NCI-H1436 (cell line): Measurements from ENCODE around the gene ATP2B2.

Experiments
- DNase-seq: peaks from one replicate; lab custom pipeline; 2025; lab: John Stamatoyannopoulos, UW

The ATP2B2 gene

DNA sequence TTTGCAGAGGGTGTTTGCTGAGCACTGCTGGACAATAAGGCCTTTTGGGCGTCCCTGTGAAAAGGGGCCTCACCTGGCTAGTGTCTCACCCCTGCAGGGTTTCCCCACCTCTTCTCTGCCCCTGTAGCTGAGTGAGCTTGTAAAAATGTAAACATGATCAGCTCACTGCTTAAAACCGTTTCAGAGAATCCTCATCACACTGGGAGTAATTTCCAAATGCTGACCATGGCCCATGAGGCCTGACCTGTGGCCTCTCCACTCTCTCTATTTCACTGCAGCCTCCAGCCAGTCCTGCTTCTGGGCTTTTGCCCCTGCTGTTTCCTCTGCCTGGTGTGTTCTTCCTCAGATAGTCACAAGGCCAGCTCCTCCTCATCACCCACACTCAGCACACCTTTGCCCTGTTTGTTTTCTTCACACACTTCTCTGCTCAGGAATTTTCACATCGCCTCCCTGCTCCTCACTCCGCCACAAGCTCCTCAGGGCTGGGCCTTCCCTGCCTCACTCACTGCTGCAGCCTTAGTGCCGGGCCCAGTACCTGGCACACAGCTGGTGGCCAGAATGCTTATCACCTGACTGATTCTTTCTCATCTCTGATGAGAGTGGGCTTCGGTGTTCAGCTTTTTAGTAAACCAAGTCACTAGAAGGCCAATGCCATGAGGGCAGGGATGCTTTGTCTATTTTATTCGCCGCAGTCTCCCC, 105.2 kb downstream of the ATP2B2 start:
- DNase-seq: no peak

DNA sequence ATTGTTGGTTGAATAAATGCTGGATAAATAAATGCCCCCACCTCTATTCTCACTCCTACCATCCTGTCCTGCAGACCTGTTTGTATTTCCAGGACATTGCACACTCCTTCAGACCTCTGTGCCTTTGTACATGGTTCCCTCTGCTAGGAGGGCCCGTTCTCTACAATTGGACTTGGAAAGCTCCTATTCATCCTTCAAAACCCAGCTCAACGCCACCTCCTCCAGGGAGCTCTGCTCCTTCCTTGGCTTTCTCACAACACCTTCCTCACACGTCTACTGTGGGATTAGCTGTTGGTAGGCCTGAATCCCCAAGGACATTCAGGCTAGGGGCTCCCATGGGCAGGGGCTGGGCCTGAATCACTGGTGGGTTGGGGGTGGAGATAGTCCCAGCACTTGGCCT, 105.8 kb downstream of the ATP2B2 start:
- no peak for DNase-seq

DNA sequence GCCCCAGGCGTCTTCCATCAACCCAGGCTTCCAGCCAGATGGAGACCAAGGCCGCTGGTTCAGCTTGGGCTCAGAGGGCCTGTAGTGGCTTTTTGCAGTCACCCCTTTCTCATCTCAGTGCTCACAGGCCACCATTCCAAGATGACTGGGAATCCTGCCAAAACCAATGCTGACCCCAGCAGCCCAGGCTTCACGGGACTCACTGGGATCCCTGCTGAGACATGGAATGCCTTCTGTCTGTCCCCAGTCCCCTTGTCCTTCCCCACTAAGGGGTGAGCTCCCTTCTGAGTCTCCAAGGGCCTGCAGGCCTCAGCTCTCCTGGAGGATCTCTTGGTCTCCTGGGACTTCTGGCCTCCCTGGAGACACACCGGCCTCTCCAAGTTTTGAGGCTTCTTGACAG, 107.0 kb downstream of the ATP2B2 start:
- DNase-seq: no peak

DNA sequence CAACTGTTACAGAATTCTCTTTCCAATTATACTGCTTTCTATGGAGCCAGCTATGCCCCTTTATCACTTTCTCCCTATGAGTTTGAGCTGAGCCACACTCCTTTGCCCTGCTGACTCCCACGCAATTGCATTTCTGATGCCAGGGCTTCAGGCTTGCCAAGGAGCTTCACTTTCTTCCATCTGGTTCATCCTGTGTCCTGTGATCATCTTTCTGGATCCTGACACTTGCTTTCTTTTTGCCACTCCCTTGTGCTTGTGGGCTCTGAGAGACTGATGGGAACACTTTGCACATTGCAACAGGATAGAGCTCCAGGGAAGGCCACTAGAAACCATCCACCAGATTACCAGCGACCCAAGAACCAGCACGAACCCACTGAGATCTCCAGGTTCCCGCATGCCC, 107.5 kb downstream of the ATP2B2 start:
- no peak for DNase-seq

DNA sequence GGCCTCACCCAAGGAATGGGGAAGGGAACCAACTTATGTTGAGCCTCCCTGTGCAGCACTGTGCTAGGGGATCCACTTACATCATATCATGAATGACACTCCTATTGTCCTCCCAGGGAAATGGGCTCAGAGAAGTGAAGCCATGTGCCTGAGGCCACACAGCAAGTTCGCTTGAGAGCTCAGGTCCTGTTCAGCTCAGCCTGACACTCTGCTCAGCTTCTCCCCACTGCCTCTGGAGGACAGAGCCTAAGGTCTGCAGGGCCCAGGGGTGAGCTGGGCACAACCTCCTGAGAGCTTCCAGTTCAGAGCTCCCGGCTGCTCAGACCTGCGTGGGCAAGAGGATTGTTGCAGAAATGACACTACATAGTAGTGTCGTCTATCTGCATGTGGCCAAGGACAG, 108.5 kb downstream of the ATP2B2 start:
- DNase-seq: no peak

DNA sequence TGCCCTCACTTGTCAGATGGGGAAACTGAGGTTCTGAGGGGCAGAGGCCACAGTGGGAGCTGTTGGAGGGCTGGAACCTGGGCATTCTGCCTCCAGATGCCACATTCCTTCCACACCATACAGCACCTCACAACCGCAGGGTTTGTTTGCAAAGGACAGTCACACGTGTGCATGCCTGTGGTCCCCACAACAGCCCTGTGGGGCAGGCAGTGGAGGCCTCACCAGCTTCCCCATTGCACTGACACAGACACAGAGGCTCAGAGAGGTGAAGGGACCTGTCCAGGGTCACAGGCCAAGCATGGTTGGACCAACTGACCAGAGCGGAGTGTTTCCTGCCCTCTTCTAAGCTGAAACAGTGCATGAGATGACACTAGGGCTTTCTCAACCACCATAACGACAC, 109.3 kb downstream of the ATP2B2 start:
- no peak for DNase-seq

DNA sequence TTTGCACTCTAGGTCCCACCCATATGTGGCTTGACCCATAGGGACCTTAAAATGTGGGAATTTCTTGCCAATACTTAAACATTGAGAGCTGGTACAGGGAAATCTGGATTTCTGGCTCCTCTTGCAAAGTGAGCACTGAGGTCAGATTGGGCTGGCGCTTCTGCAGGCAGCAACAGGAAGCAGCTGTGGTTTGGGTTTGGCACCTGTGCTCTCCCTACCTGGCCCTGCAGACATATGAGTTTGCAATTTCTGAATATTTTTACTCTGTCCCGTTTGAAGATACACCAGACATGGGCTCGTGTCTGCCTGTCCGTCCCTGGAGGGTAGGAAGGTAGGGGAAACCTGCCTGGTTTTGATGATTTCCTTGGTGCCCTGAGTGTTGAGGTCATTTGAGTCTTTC, 109.7 kb downstream of the ATP2B2 start:
- DNase-seq: no peak

DNA sequence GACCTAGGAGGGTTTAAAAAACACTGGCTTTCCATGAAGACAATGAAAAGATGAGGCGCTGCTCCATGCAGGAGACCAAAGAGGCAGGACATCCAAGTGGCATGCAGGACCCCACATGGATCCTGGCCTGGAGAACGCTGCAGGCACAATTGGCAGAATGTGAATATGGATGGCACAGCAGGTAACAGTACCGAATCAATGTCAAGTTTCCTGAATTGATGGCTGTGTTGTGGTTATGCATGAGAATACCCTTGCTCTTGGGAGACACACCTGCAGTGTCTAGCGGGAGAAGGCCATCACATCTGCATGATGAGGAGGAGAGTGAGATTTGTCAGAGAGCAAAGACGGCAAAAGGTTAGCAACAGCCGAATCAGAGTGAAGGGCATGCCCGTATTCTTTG, 110.2 kb downstream of the ATP2B2 start:
- no peak for DNase-seq

DNA sequence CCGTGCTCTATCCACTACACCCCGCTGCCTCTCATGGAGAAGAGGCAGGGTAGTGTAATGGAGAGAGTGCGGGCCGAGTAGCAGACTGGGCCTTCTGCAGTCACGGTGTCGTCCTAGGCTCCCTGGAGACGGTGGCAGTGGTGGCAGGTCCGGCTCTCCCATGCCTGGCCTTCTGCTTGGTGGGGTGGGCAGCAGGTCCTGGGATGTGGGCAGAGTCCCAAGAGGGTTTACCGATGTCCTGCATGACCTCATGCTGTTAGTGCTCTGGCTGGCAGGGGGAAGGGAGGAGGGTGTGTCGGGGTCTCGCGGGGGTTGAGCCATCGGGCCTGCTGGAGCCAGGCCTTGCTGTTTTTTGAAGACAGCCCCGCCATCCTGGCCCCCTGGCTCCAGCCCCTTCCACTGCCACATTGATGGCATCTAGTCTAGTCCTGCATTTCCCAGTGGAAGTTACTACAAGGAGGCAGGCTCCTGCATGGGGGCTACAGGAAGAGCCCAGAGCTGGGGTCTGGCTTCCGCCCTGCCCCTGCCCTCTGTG, 110.8 kb downstream of the ATP2B2 start:
- DNase-seq: no peak

DNA sequence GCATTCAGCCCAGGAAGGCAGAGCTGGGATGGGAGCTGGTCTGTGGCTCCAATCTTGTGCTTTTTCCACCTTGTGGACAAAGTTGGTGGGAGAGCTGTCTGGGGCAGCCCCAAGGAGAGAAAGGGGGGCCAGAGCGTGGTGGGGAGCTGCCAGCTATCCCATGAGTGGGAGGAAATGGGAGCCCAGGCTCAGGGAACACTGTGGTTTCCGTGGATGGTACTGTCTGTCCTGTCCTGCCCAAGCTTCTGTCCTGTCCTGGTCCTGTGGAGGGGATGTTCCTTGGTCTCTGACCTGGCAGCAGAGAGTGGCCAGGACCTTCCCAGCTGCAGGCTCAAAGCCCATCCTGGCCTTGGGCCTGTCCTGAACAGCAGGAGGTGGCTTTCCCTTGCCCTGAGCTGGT, 111.9 kb downstream of the ATP2B2 start:
- no peak for DNase-seq

DNA sequence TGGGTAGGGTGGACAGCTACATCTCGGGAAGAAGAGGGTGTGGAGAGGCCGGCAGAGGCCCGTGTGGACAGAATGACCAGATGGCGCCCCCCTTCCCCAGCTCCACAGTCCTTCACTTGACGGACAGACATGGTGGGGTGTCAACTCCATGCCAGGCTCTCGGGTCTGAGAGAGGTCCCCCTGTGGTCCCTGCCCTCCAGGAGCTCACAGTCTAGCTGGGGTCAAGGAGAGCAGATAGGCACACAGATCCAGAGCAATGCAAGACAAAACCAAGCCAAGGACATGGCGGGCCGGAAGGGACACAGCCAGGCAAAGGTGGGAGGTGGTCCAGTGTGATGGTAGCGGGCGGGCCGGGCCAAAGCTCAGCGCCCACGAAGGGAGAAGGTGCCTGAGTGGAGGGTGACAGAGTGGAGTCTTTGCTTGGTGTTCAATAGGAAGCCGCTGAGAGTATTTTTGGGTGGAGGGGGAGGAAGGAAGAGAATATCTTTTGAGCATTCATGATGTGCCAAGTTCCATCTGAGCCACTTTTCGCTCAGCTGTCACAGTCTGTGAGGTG, 112.4 kb downstream of the ATP2B2 start:
- DNase-seq: no peak

DNA sequence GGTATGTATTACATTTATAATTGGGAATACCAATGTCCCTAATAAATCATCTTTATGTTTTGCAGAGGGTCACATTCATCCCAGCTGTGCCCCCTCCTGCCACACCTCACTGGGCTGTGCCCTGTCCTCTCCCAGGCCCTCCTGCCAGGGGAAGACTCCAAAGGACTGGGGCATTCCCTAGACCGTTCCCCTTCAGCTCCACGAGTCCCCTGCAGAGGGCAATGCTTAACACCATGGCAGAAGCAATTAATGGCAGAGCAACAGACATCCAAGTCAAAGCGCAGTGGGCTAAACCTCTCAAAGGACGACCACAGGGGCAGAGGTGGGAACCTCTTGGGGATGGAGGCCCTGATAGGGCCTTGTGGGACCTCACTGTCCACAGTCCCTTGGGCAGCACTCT, 113.1 kb downstream of the ATP2B2 start:
- no peak for DNase-seq

DNA sequence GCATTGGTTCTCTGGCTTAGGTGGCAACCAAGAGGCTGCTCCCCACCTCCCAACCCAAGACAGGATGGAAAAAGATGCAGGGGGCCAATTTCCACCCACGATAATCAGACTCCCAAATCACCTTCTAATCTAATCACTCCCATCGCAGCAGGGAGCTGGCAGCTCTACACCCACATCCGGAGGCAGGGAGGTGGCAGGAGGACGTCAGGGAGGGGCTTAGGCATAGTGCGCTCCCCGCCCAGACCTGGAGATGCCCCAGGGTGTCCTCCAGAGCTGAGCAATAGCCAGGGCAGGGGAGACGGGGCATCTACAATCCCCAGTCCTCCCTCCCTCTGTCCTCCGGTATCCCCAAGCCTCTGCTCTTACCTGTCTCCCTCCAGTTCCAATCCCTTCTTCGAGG, 114.0 kb downstream of the ATP2B2 start:
- DNase-seq: no peak

DNA sequence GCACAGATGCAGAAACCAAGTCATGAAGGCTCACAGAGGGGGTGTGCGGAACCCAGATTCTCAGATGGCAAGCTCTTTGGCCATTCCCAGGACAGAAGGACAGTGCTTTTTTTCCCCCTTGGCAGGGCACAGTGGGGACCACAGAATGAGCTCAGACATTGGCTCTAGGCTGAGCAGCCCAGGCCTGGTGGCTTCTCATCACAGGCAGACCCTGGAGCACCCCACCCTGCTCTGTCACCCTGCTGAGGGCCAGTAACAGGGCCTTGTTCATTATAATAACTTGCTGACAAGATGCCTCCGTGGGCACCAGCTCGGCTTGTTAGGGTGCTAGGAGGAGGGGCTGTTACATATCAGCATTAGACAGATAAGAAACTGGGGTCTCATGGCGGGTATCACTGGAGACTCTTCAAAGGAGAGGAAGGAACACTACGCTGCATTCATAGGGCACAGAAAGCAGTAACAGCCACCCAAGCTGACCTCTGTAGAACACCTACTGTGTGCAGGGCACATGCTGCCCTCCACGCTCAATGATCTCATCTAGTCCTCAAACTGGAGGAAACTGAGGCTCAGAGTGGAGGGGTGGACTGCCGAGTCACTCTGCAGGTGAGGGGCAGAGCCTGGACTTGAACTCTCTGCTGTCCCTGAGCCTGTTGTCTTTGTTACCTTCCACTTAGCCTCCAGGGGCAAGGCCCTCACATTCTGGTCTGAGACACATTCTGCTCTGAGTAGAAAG, 114.6 kb downstream of the ATP2B2 start:
- DNase-seq: no peak

DNA sequence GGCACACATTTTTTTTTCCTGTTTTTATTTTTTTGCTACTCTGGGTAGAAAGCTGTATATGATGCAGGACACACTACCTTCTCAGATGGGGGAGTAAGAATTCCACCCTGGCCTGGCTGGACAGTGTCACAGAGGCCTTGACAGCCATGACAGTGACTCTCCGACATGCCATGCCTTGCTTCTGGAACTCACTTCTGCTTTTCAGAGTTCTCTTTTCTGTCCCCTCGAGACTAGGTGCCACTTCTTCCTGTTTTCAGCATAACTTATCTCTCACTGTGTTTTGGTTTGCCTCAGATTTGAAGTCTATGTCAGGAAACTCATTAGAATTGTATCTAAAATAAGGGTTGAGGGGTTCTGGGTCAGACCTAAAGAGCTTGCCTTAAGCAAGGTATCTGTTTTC, 115.4 kb downstream of the ATP2B2 start:
- no peak for DNase-seq

DNA sequence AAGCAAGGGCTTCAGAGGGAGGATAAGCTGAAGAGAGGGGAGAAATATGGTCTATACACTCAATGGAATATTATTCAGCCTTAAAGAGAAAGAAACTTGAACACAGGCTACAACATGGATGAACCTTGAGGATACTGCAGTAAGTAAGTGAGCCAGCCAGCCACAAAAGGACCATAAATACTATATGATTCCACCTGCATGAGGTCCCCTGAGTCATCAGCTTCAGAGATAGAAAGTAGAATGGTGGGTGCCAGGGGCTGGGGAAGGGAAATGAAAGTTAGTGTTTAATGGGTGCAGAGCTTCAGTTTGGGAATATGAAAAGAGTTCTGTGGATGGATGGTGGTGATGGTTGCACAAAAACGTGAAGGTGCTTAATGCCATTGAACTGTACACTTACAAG, 116.0 kb downstream of the ATP2B2 start:
- DNase-seq: no peak

DNA sequence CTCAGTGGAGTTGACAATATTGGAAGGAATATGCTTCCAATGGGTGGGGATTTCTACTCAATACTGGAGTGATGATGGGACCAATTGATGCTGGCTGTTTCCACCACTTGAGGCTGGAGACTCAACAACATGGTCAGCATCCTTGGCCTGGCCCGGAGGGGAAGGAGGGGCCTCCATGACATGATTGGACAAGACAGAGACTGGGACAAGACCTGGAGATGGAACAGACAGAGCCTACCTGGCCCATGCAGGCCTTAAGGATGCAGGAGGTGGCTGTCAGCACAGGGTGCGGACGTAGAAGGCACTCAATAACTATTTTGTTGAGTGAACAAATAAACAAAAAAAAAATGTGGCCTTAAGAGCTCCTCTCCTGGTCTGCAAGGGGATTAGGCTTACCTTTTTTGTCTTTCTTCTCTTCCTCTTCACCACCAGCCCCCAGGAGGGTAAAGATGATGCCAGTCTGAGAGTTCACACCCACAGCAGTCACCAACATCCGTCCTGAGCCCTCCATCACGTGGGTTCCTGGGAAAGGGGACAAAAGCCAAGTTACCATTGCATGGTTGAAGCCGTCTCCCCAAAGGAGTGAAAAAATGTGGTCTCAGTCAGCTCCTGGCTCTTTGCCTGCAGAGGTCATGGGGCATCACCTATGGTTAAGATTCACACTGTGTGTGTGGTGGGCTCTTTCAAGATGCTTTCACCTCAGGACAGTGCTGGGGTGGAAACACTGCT, 117.3 kb downstream of the ATP2B2 start:
- DNase-seq: no peak

DNA sequence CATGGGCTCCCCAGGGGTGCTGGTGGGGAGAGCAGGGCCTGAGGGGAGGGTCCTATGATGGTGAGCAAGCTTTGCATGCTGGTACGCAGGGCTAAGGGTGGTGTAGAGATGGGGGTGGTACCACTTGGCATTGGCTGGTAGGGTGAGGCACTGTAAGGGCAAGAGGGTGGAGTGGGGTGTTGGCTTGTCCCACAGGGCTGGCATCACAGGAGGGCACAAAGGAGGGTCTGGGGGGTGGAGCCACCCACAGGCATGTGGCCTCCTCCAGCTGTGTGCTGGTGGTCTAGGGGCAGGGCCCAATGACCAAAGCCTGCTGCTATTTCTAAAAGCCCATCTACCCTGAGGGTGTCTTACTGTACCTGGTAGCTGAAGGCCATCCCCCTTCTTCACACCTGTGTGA, 119.3 kb downstream of the ATP2B2 start:
- DNase-seq: no peak

DNA sequence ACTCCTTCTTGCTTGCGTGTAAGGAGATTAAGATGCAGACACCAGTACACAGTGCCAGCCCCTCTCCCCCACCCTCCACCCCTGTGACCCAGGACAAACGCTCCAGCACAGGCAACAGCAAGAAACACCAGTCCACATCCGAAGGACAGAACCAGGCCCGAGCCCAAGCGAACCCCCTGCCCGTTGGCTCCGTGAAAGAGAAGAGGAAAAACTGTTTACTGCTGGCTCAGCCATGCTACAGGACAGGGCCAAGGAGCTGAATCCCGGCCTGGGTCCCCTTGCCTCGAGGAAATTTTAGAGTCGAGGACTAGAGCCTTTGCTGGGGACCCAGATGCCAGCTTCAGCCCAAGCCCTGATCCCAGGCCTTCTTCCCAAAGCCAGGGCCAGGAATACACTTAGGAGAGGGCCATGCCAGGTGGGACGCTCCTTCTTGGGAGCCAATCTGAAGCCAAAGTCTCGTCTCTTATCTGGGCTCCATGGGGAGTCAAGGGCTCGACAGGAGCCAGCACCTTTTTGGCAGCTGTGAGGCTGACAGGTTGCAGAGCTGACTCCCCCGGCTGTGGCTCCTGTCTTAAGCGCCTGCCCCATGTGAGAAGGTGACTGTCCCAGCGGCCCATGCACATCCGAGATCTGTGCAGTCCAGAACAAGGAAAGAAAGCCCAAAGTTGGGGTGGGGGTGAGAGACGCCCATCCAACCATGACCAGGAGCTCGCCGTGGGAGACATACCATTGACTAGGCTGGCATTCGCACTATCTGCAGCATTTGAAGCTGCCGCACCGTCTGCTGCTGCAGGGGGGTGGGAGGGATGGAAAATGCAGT, 120.6 kb downstream of the ATP2B2 start:
- DNase-seq: no peak

DNA sequence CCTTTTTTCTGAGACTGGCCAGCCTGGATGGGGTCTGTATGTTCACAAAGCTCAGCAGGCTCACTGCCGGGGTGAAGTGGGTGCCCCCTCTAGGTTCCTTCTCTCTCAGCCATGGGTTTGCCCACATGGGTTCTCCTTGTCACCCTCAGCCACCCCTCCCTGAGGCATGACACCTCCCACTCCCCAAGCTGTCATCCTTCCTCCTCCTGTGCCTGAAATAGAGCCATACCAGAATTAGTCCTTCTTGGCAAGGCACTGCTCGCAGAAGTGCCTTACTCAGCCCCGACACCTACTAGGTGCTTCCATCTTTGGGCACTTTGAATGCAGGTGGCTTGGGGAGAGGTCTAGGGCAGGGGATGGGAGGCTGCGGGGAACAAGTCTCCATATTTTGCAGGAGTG, 121.5 kb downstream of the ATP2B2 start:
- DNase-seq: no peak

DNA sequence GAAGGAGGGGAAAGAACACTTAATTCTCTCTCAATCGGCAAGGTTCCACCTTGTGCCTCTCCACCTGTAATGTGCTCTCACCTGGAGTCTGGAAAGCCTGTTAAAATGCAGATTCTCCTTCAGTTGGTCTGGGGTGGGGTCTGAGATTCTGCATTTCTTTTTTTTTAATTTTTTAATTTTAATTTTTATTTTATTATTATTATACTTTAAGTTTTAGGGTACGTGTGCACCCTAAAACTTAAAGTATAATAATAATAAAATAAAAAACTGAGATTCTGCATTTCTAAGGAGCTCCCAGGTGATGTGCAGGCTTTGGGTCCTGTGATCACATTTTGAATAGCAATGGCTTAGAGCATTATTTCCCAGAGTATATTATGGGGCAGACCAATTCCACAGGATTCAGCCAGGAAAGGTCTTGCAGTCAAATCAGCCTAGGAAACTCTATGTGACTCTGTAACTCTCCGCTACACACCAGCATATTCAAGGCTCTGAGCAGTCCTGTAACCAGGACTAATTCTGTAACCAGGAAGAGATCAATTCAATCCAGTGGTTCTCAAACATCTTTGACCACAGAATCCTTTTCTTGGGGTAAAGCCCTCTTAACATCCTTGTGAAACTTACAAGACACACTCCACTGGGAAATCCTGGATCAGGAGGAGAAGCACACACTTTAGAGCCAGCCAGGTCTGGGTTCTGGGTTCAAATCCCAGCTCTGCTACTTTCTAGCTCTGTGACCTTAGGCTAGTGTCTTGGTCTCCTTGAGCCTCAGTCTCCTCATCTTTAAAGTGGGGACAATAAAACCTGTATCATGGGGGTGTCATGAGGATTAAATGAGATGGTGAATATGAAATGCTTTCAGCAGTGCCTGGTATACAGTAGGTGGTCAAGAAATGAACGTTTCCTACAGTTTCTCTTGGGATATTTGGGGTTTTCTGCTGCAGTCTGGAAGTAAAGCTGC, 122.2 kb downstream of the ATP2B2 start:
- DNase-seq: no peak
